Stimulated activated CD4-positive, alpha-beta T cell treated with anti-CD3 and anti-CD28 coated beads, Interleukin-12 subunit alpha, Interleukin-12 subunit beta, amount 100 ng/mL, for 4 hours (primary cell): ENCODE data around the gene COL6A1.

ENCODE experiments used
- DNase-seq: peaks from one replicate; pipeline ENCODE4 v3.0.0-alpha.2; 2020

The COL6A1 gene

GRCh38 chr21:45982758-45983648, 1.4 kb downstream of the COL6A1 start:
- DNase-seq: no peak

DNA sequence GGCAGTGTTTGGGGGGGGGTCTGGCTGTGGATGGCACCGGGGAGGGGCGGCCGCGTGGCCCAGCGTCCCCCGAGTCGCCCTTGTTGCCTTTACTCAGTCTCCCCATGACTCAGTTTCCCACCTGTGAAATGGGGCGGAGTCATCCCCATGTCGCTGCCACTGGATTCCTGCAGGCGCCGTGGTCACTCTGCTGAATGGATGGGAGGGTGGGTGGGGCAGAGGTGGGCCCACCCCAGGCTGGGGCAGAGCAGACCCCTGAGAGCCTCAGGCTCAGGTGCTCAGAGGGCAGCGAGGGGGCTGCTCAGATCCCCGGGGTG, 2.0 kb downstream of the COL6A1 start:
- DNase-seq: no peak

- no peak for DNase-seq
These were observed 2.5 kb downstream of the COL6A1 start for GRCh38 chr21:45983981-45984551.

- DNase-seq: no peak
These were observed 3.1 kb downstream of the COL6A1 start for GRCh38 chr21:45984584-45985095.

GRCh38 chr21:45985471-45986315, 4.1 kb downstream of the COL6A1 start:
- no peak for DNase-seq

DNA sequence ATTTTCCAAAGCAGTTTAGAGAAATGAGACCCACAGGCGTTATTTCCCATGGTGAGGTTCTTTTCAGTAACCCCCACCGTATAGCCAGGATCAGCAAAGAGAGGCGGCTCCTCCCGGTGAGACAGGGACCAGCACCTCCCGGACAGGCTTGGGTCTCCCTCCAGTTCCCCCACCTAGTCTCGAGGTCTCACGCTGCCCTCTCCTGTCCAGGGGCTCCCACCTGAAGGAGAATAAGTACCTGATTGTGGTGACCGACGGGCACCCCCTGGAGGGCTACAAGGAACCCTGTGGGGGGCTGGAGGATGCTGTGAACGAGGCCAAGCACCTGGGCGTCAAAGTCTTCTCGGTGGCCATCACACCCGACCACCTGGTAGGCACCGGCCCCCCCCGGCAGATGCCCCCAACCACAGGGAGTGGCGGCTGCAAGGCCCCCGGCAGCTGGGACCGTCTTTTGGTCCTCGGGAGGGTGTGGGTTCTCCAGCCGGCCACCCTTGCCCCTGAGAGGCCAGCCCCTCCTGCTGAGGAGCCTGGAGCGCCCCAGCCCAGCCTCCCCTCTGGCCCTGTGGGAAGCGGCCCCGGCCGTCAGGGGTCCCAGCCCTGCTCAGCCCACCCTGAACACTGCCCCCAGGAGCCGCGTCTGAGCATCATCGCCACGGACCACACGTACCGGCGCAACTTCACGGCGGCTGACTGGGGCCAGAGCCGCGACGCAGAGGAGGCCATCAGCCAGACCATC, 4.9 kb downstream of the COL6A1 start:
- no peak for DNase-seq

GRCh38 chr21:45987121-45987711, 5.6 kb downstream of the COL6A1 start:
- no peak for DNase-seq

DNA sequence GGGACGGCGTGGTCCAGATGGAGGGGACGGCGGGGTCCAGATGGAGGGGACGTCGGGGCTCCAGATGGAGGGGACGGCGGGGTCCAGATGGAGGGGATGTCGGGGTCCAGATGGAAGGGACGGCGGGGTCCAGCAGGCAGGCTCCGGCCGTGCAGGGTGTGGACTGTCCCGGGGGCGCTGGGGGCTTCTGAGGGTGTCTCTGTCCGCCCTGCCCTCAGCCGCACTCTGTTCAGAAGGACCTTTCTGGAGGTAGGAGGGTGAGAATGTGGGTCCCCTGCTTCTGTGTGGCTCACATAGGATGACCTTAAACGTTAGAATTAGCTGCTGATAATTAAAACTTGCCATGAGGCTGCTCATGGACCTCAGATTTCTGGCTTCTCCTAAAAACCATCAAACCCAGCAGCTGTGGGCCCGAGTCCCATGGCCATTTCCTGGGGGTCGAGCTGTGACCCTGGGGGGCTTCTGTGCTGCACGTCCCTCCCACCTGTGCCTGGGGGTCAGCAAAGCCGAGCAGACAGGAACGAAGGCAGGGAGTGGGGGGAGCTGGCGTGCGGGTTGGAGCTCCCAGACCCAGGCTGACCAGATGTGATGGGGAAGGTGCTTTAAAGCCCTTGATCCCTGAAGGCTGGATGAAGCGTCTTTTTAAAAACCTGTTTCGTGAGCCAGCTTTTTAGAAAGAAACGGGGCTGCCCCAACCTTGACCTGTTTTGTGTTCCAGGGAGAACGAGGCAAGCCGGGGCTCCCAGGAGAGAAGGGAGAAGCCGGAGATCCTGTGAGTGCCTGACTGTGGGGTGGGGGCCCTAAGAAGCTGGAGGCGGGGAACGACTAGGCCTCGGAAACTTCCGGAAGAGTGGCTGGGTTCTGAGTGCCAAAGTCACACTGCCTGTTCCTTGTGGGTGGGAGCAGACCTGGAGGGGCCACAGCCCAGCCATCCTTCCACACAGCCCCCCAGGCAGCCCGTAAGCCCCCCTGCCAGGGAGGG, 7.1 kb downstream of the COL6A1 start:
- DNase-seq: no peak

GRCh38 chr21:45989355-45990048, 7.9 kb downstream of the COL6A1 start:
- no peak for DNase-seq

DNA sequence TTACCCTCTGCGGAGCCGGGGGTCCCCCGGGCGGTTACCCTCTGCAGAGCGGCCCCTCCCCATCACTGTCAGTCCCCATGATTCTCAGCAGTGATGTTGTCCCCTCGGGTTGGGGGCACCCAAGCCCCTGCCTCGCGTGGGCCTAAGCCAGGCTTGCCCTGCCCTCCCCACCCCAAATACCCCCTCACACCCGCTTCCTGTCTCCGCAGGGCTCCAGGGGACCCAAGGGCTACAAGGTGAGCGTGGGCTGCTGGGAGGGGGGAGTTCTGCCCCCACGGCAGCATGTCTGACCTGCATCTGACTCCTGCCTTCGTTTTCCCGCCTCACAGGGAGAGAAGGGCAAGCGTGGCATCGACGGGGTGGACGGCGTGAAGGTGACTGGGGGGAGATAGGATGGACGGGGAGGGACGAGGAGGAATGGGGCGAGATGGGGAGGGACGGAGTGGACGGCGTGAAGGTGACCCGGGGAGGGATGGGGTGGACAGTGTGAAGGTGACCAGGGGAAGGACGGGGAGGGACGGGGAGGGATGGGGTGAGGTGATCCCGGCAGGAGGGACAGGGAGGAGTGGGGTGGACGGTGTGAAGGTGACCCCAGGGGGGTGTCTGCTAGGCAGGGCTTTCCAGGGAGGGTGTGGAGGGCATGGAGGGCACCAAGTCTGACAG, 8.6 kb downstream of the COL6A1 start:
- DNase-seq: no peak

- no peak for DNase-seq
These were observed 9.4 kb downstream of the COL6A1 start for GRCh38 chr21:45990741-45991605.

DNA sequence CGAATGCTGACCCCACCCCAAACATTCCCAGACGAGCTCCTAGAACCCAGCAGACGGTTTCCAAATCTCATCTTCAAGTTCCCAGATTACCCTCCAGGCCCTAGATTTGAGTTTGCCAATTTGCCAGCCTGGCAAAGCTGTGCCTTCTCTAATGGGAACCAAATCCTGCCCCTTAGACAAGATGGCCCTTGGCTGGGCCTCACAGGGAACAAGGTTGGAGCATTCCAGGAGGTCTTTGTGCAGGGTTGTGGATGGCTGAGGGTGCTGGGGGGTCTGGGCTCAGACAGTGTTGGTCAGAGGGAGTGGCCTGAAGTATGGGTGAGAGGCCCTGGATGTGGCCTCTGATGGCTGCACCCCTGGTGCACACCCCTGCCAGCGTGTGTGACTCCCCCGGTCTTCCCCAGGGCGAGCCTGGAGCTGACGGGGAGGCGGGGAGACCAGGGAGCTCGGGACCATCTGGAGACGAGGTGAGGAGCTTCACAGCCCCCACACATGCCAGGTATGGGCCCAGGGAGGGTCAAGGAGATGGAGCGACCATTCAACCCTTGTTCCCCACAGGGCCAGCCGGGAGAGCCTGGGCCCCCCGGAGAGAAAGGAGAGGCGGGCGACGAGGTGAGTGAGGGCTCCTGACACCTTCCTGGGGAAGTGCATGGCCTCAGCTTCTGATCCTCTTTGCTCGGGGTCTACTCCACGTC, 10.2 kb downstream of the COL6A1 start:
- DNase-seq: no peak

DNA sequence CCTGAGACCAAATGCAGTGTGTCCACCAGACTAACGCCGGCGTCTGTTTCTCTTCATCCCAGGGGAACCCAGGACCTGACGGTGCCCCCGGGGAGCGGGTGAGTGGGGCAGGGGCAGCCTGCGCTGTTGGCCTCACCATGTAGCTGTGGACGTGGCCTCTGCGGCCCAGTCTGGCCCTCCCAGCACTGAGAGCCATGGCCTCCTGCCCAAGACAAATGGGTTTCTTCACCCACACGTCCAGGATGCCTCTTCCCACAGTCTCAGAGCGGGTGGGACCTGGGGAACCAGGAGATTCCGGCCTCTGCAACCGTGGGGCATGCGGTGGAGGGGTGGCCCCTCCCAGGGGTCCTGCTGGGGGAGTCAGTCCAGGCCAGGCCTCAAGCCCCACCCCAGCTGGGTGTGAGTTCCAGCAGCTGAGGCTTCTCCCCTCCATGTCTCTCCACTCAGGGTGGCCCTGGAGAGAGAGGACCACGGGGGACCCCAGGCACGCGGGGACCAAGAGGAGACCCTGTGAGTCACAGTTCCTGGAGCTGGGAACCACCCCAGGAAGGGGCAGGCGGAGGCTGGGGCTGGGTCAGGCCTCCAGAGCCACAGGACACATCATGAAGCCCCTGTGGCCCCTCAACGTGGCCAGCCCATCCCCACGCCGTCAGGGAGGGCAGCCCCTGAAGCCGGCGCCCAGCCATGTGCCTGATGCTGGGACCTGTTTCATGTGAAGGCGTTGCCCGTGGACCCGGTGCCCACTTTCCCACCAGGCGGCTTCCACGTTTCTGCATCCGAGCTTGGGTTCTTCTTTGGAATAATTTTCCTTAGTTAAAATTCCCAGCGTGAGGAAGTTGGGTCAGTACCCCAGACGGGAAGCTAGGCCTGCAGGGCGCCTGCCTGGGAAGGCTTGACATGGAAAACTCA, 11.0 kb downstream of the COL6A1 start:
- DNase-seq: no peak

DNA sequence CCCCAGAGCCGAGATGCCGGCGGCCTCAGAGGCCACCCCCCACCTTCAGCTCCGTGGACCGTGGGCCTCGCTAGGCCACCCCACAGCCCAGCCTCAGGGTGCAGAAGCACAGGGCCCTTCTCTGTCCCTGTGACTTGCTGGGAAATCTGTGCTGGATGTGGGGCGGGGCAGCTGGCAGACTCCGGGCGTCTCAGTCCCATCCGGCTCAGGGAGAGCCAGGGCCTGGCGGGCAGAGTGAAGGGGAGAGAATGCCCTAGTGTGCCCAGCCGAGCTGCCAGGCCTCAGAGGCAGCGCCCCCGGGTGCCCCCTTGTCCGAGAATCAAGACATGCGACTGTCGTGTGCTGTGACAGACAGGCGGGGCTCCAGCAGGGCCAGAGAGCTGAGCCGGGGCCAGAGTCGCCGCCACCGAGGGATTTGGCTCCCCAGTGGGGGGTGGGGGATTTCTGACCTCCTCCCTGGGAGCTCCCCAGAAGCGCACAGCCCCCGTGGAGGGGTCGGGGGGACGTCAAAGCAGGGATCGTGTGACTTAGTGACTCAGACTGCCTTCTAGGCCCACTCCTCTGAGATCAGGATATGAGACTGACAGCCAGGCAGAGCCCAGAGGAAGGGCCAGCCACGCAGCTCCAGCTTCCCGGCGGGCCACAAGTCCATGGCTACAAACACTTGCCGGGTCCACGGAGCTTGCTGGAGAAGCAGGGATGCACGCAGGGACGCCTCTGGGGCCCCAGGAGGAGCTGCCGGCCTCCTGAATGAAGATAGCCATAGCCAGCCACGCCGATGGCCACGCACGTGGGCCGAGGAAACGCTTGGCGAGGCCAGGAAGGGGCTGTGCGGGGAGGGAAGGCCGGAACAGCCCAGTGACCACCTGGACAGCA, 11.9 kb downstream of the COL6A1 start:
- DNase-seq: no peak

- DNase-seq: no peak
These were observed 12.6 kb downstream of the COL6A1 start for GRCh38 chr21:45994086-45994661.
